GM12878 (cell line): ENCODE results near the gene CCNL1. TPM values are rescaled to one million over a fixed set of nuclear protein-coding genes. Genes with fewer than 3 reads are reported as not detected.

Experiments used
- ATAC-seq: fragments of 200-7000 bp; cut with Tn5 transposase; 3 replicates; pipeline ENCODE4 v1.9.1; 2020; ENCODE audit warnings: mild to moderate bottlenecking, moderate library complexity
- BruUV-seq: library from RNA; stranded (reverse); fragments of 400-500 nt; replicated peaks from 2 replicates; lab custom pipeline; 2021; lab: Mats Ljungman, UMichigan
- CTCF ChIA-PET: fragments of 300-600 bp; sonication (Branson Sonifier 250); formaldehyde crosslinking; extraction: SDS; loops from one replicate; lab custom pipeline; 2021; ENCODE audit warnings: inconsistent platforms; lab: Yijun Ruan, JAX
- POLR2A ChIA-PET: fragments of 350-600 bp; formaldehyde crosslinking; extraction: SDS; loops from one replicate; lab custom pipeline; 2021; ENCODE audit warnings: inconsistent platforms; lab: Charles Lee
- RAD21 ChIA-PET: fragments of 300-600 bp; sonication (Branson Sonifier 250); formaldehyde crosslinking; loops from one replicate; lab custom pipeline; 2023; ENCODE audit warnings: antibody characterized with exemption; ENCODE audit not compliant: unreplicated experiment; lab: Charles Lee
- SMC1A ChIA-PET: fragments of 300-600 bp; sonication (Branson Sonifier 250); formaldehyde crosslinking; loops from one replicate; lab custom pipeline; 2023; ENCODE audit not compliant: unreplicated experiment, uncharacterized antibody; lab: Charles Lee
- DNase-seq: peaks from one replicate; pipeline ENCODE4 v3.0.0-alpha.2; 2011; ENCODE audit warnings: low read depth, low spot score
- FAIRE-seq: peaks from 3 replicates; lab custom pipeline; 2011; peaks lifted over from hg19 to GRCh38; lab: Jason Lieb, UNC
- H2AFZ ChIP-seq: 2 replicates; pipeline ENCODE4 v1.6.0; 2011; ENCODE audit warnings: low read depth, low read length, control low read depth; ENCODE audit not compliant: control insufficient read depth
- H3K27ac ChIP-seq: 2 replicates; pipeline ENCODE4 v1.5.1; 2011; ENCODE audit warnings: control low read depth; ENCODE audit not compliant: control insufficient read depth, insufficient read depth
- H3K27me3 ChIP-seq, 2 experiments: replicated peaks in 1 of 2; 2 replicates each; pipeline versions ENCODE4 v1.6.0 to v1.6.1; 2011; ENCODE audit warnings: low read length in 1 of 2; ENCODE audit not compliant: control insufficient read depth in 2 of 2, insufficient read depth in 2 of 2
- H3K36me3 ChIP-seq, 2 experiments: 2 replicates each; pipeline ENCODE4 v1.5.1; 2011; ENCODE audit warnings: low read length in 1 of 2; ENCODE audit not compliant: control insufficient read depth in 2 of 2, insufficient read depth in 2 of 2
- H3K4me1 ChIP-seq: 2 replicates; pipeline ENCODE4 v1.6.1; 2011; ENCODE audit warnings: mild to moderate bottlenecking, low read length, moderate library complexity, mixed read lengths; ENCODE audit not compliant: control insufficient read depth, insufficient read depth
- H3K4me2 ChIP-seq: 2 replicates; pipeline ENCODE4 v1.6.0; 2011; ENCODE audit warnings: control low read depth; ENCODE audit not compliant: control insufficient read depth, insufficient read depth
- H3K4me3 ChIP-seq: fragments of 200-600 bp; sonication (generic); 2 replicates; pipeline ENCODE4 v1.5.1; 2016
- H3K79me2 ChIP-seq: 2 replicates; pipeline ENCODE4 v1.6.0; 2011; ENCODE audit warnings: low read length; ENCODE audit not compliant: control insufficient read depth, insufficient read depth
- H3K9ac ChIP-seq: 2 replicates; pipeline ENCODE4 v1.8.0; 2011; ENCODE audit warnings: low read length, control low read depth, mixed read lengths; ENCODE audit not compliant: control insufficient read depth, insufficient read depth
- H3K9me3 ChIP-seq: replicated peaks from 3 replicates; pipeline ENCODE4 v1.5.1; 2011; ENCODE audit warnings: mild to moderate bottlenecking, low read length; ENCODE audit not compliant: control insufficient read depth, insufficient read depth
- H4K20me1 ChIP-seq: 2 replicates; pipeline ENCODE4 v1.6.0; 2011; ENCODE audit not compliant: control insufficient read depth, insufficient read depth
- BRCA1 ChIP-seq: IDR thresholded peaks from 2 replicates; pipeline ENCODE4 v1.6.1; 2011; ENCODE audit warnings: low read depth, low read length, improper control_type of control experiment
- CBX5 ChIP-seq: sonication (generic); IDR thresholded peaks from 2 replicates; pipeline ENCODE4 v1.6.1; 2016; ENCODE audit warnings: low read depth, moderate library complexity, mild to moderate bottlenecking, inconsistent platforms
- GATAD2B ChIP-seq: fragments of 450-650 bp; conservative IDR thresholded peaks from 2 replicates; pipeline ENCODE4 v1.6.1; 2017; ENCODE audit warnings: low read depth, mild to moderate bottlenecking, moderate library complexity
- HCFC1 ChIP-seq: fragments of 150-350 bp; IDR thresholded peaks from 2 replicates; pipeline ENCODE4 v1.6.1; 2014; ENCODE audit warnings: low read length
- KLF5 ChIP-seq: fragments of 450-650 bp; IDR thresholded peaks from 2 replicates; pipeline ENCODE4 v1.6.1; 2014; ENCODE audit warnings: mild to moderate bottlenecking; ENCODE audit not compliant: partially characterized antibody
- LARP7 ChIP-seq: fragments of 450-650 bp; IDR thresholded peaks from 2 replicates; pipeline ENCODE4 v1.6.1; 2017; ENCODE audit warnings: mild to moderate bottlenecking
- NFIC ChIP-seq: IDR thresholded peaks from 2 replicates; pipeline ENCODE4 v1.6.1; 2012; ENCODE audit warnings: low read depth, mild to moderate bottlenecking, inconsistent platforms, low read length, moderate library complexity
- NFXL1 ChIP-seq: fragments of 450-650 bp; IDR thresholded peaks from 2 replicates; pipeline ENCODE4 v1.6.1; 2017; ENCODE audit warnings: antibody characterized with exemption, mild to moderate bottlenecking, borderline replicate concordance
- PAX8 ChIP-seq: fragments of 450-650 bp; IDR thresholded peaks from 2 replicates; pipeline ENCODE4 v1.6.1; 2017; ENCODE audit warnings: mild to moderate bottlenecking, moderate library complexity
- TAF1 ChIP-seq: IDR thresholded peaks from 2 replicates; pipeline ENCODE4 v1.6.1; 2011; ENCODE audit warnings: mild to moderate bottlenecking, low read depth, low read length, borderline replicate concordance
- ZNF207 ChIP-seq: fragments of 450-650 bp; IDR thresholded peaks from 2 replicates; pipeline ENCODE4 v1.6.1; 2014; ENCODE audit warnings: antibody characterized with exemption, mild to moderate bottlenecking, borderline replicate concordance
- ZNF274 ChIP-seq: IDR thresholded peaks from one replicate; pipeline ENCODE4 v1.8.0; 2011; ENCODE audit not compliant: insufficient read length, insufficient read depth
- WGBS: methylation state at CpG from one replicate; pipeline ENCODE4 v1.1.6; 2016; ENCODE audit warnings: low lambda C conversion rate; ENCODE audit not compliant: insufficient replicate concordance, insufficient coverage; ENCODE audit errors: missing lambda C conversion rate; 5-methylcytosine and 5-hydroxymethylcytosine counted together
- in situ Hi-C: fragments of 300-500 bp; cut with MboI; formaldehyde crosslinking; loops from 9 replicates; pipeline ENCODE4 v1.14.3; 2018; ENCODE audit warnings: mixed read lengths
- intact Hi-C: fragments of 100-400 bp; cut with micrococcal nuclease; formaldehyde crosslinking; loops from one replicate; pipeline ENCODE4 v1.14.2; 2022; ENCODE audit not compliant: unreplicated experiment
- polyA plus RNA-seq, 11 experiments: library from polyadenylated mRNA; depleted of rRNA in 4 of 11; unstranded in 6 of 11; stranded (reverse) in 5 of 11; fragments of >200 nt; fragmentation: Nextera tagmentation in 4 of 11; fragmentation: Illumina TruSeq in 1 of 11; extraction: Ambion mirVana in 4 of 11; extraction: Trizol in 1 of 11; gene quantifications; 1 replicate in 1 of 11; 2 replicates in 10 of 11; pipeline versions ENCODE4 v1.2.1 to v1.2.3, GENCODE V29; 2011 to 2016; ENCODE audit warnings: inconsistent platforms in 2 of 11, missing spikeins in 2 of 11, low read depth in 1 of 11
- total RNA-seq, 4 experiments: library from RNA; depleted of rRNA in 3 of 4; stranded (reverse); fragments of >200 nt in 3 of 4; fragmentation: Illumina TruSeq in 1 of 4; extraction: Trizol in 1 of 4; gene quantifications; 2 replicates each; pipeline versions ENCODE4 v1.2.1 to v1.2.3, GENCODE V29; 2013 to 2021

CCNL1 gene
- total and polyA plus RNA-seq, 10 of the 15 experiments (the other 5 are each of a cell fraction or from before 2014, with no cell fraction given), result 22.2 to 174 (median 115) TPM

DNA sequence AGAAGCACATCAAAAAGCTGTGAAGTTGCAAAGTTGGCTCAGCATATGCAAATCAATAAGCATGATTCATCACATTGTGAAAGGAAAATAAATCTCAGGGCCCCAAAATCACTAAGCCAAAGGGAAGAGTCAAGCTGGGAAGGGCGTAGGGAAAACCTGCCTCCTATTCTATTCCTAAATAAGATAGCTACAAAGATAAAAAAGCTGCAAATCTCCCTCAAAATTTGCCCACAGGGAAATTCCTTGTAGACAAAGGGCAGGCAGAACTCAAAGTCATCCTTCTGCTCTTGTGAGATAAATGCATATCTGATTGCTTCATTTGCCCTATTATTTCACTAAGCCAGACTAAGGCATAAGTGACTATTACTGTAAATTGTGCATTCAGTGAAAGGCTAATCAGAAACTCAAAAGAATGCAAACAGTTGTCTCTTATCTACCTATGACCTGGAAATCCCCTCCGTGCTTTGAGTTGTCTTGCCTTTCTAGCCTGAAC is 30.5 kb upstream of the CCNL1 start:
- in situ Hi-C loops (no loop called here), intact Hi-C loops (no loop called here)
- Histone ChIP-seq H3K79me2 (no peaks in the 10 kb centered on the region), H3K36me3 (no peaks in the 10 kb centered on the region), H3K27me3 (no peaks in the 10 kb centered on the region), H2AFZ (no peak overlapping the region), H3K9me3 (peaks cover 14% of the 10 kb centered on the region), H3K9ac (no peak overlapping the region), H3K4me1 (no peaks in the 10 kb centered on the region), H3K4me2 (no peak overlapping the region), H3K4me3 (no peak overlapping the region), H4K20me1 (no peaks in the 10 kb centered on the region), H3K27ac (no peak overlapping the region)
- BruUV-seq, result no TSS peak
- 21% methylated on average over 2 of the region's 2 CpGs for WGBS
- RAD21 ChIA-PET, result no interaction called here
- SMC1A ChIA-PET, result no interaction called here
- POLR2A ChIA-PET, result interaction anchor here (1.3 kb wide), 1 partner anchor 15 kb away, joined by 5 read pairs; no protein-coding TSS in a partner anchor
- no peak for ATAC-seq
- TF ChIP-seq ZNF207 (no peak), GATAD2B (no peak), KLF5 (no peak), LARP7 (no peak), NFXL1 (no peak), BRCA1 (no peak), HCFC1 (no peak), PAX8 (no peak), NFIC (no peak), TAF1 (no peak)
- FAIRE-seq, result no peak
- no peak for DNase-seq
- CTCF ChIA-PET, result interaction anchor here (1.7 kb wide), 1 partner anchor 11 kb away, joined by 5 read pairs; no protein-coding TSS in a partner anchor

DNA sequence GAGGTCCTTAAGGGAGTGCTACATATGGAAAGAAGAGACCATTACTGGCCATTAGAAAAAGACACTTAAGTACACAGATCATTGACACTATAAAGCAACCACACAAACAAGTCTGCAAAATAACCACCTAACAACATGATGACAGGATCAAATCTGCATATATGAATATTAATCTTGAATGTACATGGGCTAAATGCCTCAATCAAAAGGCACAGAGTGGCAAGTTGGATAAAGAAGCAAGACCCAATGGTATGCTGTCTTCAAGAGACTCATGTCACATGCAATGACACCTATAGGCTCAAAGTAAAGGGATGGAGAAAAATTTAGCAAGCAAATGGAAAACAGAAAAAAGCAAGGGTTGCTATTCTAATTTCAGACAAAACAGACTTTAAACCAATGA is 28.4 kb upstream of the CCNL1 start:
- in situ Hi-C loops (no loop called here), intact Hi-C loops (no loop called here)
- DNase-seq, result no peak
- BruUV-seq, result no TSS peak
- H3K4me2 ChIP-seq, result no peak overlapping the region
- ChIA-PET RAD21 (no interaction called here), POLR2A (no interaction called here), SMC1A (interaction anchor here (0.6 kb wide), 1 partner anchor 12 kb away, joined by 3 read pairs; no protein-coding TSS in a partner anchor), CTCF (no interaction called here)
- H3K9ac ChIP-seq, result no peak overlapping the region
- no peaks in the 10 kb centered on the region for H4K20me1 ChIP-seq
- no peaks in the 10 kb centered on the region; a peak in 1 of 4 replicates for H3K36me3 ChIP-seq
- H3K27ac ChIP-seq, result no peak overlapping the region
- FAIRE-seq, result no peak
- no peak for ATAC-seq
- H2AFZ ChIP-seq, result no peak overlapping the region
- H3K4me3 ChIP-seq, result no peak overlapping the region
- no peaks in the 10 kb centered on the region for H3K4me1 ChIP-seq
- H3K27me3 ChIP-seq, result no peaks in the 10 kb centered on the region
- peaks cover 14% of the 10 kb centered on the region for H3K9me3 ChIP-seq
- no peaks in the 10 kb centered on the region for H3K79me2 ChIP-seq
- no peak for TF ChIP-seq ZNF274
- TF ChIP-seq CBX5, result peak; percentile 73; the same call in 1 of the 2 replicates
